Measurements from ENCODE around the gene MYO1D.
"Not testable (repeated sequence)": the region's sequence is repeated elsewhere in the genome, so short reads cannot be mapped to it uniquely, and the experiment has no call there.

The MYO1D gene

DNA sequence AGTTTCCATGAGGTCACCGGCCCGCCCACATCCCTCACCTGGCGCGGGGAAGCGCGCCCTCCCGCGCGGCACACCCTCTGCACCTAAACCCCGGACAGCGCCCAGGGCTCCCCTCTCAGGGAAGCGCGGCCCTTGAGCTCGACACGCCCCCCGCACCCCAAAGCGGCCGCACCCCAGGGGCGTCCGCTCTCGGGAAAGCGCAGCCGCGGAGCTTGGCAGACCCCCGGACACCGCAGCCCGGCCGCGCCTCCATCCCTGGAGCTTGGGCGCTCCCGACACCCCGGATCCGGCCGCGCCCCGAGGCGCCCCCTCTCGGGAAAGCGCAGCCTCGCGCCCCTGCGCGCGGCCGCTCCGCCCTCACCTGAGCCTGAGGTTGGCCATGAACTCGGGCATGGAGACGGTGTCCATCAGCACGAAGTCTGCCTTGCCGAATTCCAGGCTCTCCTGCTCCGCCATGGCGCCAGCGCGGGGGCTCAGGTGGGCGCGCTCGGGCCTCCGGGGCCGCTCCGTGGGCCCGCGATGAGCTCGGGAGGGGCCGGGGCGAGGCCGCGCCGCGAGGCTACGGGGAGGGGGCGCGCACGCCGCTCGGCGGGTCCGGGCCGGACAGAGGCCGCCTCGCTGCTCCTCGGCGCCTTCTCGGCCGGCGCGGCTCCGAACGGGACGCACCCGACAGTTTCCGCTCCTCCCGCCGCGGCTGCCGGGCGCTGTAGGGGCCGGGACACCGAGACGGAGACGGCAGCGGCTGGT lies at the start of gene MYO1D:
Gene MYO1D (minus strand): TSS at position 708 of the 747 bp plus-strand sequence. CDS start 252 bp downstream, at position 456.
- DNase-seq, result peak; percentile 49

DNA sequence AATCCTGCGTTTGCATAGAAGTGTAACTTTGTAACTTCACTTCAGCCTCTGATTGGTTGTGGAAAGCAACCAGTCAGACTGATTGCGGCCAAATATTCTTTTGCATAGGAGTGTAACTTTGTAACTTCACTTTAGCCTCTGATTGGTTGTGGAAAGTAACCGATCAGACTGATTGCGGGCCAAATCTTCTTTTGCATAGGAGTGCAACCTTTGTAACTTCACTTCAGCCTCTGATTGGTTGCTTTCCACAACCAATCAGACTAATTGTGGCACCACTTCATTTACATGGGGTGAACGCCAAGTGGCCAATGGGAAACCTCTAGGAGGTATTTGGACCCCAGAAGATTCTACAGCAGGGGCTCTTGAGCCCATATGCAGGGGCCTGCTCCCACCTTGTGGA lies 49.3 kb upstream of the MYO1D start:
- DNase-seq, result no peak

DNA sequence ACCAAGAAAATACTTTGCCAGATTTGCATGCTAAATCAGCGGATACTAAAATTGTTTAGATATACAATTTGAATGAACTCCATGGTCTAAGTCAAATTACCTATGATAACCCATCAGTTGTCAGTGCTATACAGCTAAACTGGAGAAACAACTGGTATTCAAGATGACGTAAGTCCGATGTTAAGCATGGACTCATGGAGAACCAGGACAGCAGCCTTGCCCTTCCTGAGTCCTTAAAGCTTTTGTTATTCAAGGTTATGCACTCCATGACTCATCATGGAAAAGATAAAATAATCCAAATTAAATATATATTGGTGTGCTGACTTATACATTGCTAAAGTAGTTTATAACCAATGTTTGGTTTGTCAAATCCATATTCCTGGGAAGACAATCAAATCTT lies 47.0 kb upstream of the MYO1D start:
- DNase-seq, result not testable (repeated sequence)

DNA sequence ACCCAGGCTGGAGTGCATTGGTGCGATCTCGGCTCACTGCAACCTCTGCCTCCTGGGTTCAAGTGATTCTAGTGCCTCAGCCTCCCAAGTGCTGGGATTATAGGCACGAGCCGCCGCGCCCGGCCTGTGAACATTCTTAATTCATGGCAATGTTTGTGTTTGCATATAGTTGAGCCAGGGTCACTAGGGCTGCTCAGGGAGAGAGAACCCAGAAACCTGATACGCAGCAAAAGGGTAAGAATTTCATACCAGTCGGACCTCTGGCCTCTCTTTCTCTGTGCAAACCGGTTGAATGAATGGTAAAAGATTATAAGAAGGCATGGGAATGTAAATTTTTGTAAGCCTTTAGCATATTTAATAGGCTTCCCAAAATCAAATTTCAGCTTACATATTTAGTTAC lies 44.1 kb upstream of the MYO1D start:
- DNase-seq, result no peak

DNA sequence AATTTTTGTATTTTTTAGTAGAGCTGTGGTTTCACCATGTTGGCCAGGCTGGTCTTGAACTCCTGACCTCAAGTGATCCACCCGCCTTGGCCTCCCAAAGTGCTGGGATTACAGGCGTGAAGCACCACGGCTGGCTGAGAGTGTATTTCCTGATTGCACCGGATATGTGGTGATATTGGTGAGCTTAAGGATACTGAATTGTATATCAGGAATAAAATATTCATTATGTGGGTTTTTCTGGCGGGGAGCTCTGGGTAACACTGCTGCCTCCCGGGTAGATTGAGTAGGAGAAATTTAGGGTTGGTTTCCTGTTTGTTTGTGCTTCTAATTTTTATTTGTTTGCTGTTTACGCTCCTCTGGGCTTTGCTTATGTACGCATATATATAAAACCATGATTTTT lies 43.4 kb upstream of the MYO1D start:
- DNase-seq, result no peak

DNA sequence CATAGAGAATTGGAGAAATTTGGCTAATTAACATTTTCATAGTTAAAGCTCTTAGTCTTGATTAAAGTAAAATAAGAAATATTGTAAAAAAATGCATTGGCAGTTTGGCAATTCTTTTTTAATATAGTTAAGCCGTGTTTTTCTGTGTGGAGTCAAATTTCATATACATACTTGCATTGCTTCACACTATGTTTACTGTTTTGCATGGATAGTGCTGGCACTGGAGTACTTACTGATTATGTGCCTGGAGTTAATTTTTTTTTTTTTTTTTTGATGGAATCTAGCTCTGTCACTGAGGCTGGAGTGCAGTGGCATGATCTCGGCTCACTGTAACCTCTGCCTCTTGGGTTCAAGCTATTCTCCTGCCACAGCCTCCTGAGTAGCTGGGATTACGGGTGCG lies 43.0 kb upstream of the MYO1D start:
- DNase-seq, result not testable (repeated sequence)

DNA sequence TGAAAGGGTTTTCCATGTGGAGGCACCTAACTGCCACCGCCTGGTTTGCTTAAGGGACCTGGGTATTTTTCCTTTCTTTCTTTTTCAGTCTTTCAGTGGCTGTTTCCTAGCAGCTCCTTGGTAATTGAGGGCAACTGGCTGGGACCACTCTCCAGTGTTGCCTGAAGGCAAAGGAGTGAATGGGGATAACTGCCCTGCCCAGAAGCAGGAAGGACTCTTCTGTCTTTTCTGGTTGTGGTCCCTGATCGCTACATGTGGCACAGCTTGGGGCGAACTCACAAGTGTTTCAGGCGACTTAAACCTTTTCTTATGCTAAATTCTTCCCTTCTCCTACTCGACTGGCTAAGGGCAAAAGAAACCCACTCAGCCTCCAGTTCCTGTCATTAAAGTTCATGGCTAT lies 40.9 kb upstream of the MYO1D start:
- DNase-seq, result no peak

DNA sequence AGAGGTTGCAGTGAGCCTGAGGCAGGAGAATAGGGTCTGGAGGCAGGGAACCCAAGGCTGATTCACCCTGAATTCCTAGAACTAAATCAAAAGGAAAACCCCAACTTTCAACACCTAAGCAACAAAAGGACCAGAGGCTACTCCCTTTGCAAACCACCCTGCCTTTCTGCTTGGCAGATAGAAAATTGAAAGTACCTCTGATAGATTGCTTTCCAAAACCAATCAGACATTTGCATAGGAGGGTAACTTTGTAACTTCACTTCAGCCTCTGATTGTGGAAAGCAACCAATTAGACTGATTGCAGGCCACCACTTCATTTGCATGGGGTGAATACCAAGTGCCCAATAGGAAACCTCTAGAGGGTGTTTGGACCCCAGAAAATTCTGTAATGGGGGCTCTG lies 40.2 kb upstream of the MYO1D start:
- DNase-seq, result no peak

DNA sequence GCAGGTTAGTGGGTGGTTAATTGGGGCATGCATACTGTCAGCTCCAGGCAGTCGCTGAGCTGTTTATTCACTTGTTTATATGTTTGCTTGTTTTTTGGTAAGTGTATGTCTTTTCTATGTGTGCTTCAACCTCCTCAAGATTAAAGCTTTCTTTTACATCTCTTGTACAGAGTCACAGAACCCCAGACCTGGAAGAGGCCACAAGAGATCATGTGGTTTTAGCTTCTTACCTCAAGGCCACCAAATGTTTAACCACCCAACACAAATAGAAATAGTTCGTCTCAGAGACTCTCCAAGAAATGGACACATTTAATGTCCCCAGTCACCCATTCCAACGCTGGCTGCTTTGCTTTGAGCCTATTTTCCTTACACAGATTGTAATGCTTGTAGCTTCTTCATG lies 39.2 kb upstream of the MYO1D start:
- DNase-seq, result no peak

DNA sequence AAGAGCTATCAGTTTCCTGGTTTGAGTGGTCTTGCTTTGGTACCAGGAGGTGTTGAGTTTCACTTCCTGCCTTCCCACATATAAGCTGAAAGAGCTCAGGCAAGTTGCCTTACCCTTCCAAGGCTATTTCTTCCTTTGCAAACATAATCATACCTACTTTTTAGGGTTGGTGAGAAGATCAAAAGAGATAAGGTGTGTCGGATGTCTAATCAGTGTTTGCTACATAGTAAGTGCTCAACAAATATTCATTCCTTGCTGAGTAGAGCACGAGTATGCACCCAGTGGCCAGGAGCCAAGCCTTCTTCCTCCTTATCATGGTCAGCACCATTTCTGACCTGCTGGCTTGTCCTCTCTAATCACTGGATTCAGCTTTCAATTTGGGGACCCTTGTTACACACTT lies 38.3 kb upstream of the MYO1D start:
- no peak for DNase-seq

DNA sequence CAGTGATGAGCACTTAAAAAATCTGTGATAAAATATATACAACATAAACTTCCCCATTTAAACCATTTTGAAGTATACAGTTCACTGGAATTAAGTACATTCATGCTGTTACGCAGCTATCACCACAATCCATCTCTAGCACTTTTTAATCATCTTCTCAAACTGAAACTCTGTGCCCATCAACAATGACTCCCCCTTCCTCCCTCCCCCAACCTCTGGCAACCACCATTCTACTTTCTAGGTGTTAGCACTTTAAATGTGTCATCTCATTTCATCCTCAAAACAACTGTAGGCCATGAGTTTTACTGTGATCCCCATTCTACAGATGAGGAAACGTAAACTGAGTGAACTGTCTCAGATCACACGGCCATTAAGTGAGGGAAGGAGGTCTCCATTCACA lies 37.3 kb upstream of the MYO1D start:
- no peak for DNase-seq

DNA sequence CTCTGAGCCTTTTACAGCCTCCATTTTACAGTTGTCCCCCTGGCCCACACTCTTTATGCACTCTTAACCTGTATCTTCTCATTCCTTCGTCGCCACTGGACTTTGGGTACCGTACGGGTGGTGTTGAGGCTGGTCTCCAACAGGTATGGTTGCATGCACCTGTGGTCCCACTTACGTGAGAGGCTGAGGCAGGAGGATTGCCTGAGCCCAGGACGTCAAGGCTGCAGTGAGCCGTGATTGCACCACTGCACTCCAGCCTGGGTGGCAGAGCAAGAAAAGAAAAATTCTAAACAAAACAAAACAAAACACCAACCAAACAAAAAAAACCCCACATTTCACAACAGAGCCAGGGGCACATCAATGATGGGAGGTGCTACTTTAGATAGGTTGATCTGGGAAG lies 36.7 kb upstream of the MYO1D start:
- no peak for DNase-seq

DNA sequence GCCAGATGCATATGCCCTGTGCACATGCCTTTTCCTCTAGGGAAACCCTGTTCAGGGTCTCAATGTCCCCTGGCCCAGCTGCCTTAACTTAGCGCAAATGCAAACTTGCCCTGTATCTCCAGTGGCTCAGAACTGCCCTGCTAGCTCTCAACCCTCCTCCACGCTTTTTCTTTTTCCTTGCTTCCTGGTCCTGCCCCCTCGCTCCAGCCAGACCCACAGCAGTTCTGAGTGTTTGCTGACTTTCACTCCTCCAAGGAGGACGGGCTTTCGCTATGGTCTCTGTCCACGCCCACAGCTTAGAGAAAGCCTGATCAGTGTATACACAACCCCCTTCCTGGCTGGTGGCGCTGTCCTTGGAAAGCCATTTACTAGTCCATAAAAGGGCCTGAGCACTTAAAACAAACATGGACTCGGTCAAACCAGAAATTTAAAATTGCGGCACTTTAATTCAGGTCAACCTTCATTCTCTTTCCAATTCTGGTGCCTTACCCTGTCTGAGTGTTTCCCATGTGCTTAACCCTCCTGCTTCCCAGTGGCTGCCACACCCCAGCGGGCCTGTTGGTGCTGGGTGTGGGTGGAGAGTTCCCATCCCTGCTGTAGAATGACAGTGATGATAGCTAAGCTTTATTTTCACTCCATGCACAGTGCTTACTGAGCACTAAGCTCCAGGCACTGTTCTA lies 35.4 kb upstream of the MYO1D start:
- no peak for DNase-seq

DNA sequence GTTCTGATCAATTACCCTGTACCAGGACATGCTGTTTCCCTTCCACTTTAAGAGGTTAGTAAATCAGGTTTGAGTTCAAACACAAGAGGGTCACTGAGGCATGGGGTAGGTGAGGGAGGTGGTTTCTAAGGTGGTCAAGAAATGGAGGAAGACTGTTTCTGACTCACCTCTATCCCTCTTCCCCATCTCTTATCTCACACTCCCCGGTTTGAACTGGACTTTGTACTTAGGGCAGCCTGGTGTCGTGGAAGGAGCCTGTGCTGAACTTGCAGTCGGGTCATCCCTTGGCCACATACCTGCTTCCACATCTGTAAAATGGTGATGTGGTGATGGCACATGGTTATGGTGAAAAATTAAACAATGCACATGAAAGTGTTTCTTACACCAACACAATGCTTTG lies 33.8 kb upstream of the MYO1D start:
- DNase-seq, result no peak

DNA sequence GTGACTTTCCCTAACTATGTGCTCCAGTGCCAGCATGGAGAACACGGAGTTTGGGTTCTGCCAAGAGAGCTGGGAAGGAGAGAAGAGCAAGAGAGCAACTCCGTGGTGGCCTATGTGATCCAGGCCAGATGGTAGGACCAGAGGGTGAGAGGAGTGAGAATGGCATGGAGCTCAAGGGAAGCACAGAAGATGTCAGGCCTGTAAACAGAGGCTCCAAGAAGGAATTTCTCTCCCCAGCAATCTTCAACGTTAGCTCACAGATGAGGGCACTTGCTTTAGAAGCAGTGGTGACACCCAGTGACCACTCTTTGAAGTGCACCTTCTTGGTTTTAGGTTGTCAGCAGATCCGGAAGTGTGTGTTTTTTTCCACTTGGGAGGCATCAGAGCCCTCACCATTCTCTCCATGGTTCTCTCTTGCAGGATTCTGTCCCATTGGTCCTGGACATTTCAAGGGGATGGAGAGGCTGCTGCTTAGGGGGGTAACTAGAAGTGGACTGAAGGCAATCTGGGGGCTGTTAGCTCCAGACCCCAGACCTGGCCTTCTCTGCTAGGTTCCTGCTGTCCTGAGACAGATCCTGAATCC lies 33.0 kb upstream of the MYO1D start:
- DNase-seq, result peak; percentile 83

DNA sequence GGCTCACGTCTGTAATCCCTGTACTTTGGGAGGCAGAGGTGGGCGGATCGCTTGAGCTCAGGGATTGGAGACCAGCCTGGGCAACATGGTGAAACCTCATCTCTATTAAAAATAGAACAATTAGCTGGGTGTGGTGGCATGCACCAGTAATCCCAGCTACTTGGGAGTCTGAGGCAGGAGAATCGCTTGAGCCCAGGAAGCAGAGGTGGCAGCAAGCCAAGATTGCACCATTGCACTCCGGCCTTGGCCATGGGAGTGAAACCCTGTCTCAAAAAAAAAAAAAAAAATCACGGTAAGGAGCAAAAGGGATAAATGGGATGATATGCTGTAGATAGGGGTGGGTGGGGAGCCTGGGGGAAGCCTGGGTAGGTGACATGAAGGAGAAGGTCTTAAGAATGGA lies 30.7 kb upstream of the MYO1D start:
- DNase-seq, result no peak

DNA sequence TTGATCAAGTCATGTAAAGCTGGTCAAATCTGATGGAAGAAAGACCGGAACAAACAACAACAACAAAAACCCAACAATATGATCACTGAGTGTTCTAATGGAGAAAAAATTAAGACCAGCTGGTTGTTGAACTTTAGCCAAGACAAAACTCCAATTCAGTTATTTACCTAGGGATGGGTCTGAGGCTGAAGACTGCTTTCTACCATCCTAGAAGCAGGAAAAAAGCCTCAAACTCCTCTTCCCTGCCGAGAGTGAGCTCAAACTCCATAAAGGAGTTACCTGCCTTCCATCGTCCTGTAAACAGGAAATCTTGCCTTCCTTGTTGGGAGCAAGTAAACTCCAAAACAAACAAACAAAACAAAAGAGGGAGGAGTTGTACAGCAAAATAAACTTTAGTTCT lies 28.0 kb upstream of the MYO1D start:
- DNase-seq, result no peak

DNA sequence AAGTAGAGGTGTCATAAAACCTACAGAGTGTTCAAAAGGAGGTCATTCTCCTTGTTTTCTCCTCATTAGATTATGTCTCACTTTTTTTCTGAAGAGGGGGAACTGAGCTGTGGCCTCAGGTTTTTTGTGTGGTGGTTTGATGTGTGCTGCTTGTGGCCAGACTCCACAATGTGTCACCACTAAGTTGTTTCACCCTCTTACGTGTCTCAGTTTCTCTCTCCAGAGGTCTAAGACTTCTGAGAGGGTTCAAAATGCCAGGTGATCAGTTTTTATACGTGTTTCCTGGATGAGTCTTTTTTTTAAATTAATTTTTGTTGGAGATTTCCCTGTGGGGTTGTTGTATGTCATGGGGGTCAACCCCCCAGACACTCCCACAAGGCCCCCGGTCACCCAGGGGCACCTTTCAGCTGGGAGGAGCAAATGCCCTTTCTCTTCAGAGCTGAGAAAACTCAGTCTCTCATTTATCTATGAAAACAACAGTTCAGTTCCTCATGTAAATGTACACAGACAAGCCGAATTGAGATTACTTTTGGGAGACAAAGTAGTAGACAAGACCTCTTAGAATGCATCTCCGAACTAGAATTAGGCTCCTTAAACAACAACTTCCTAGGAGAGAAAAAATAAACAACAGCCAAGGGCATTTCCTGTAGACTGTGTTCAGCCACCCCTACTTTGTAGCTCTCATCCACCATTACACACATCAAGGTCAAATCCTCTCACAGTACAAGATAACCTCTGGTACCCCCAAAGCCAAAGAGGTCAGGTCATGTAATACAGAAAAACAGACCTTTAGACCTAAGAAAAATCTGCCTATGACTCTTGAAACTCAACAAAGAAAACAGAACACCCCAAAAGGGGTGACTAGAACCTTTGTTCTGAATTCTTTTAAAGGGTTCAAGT lies 27.1 kb upstream of the MYO1D start:
- DNase-seq, result no peak

DNA sequence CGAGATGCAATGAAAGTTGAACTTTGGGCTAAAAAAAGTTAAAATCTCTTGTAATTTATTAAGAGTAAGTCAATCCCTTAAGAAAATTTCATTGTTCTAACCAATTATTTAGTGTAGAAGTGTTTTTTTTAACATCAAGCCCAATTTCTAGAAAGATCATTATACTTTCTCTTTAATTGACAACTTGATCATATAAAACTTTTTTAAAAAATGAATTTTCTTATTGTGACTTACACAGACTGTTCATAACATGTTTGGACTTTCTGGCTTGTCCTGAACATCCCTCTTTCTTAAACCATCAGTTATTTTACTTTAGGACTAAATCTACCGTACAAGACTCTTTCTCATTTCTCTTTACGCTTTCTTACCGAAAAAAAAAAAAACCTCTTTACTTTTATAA lies 24.8 kb upstream of the MYO1D start:
- no peak for DNase-seq

DNA sequence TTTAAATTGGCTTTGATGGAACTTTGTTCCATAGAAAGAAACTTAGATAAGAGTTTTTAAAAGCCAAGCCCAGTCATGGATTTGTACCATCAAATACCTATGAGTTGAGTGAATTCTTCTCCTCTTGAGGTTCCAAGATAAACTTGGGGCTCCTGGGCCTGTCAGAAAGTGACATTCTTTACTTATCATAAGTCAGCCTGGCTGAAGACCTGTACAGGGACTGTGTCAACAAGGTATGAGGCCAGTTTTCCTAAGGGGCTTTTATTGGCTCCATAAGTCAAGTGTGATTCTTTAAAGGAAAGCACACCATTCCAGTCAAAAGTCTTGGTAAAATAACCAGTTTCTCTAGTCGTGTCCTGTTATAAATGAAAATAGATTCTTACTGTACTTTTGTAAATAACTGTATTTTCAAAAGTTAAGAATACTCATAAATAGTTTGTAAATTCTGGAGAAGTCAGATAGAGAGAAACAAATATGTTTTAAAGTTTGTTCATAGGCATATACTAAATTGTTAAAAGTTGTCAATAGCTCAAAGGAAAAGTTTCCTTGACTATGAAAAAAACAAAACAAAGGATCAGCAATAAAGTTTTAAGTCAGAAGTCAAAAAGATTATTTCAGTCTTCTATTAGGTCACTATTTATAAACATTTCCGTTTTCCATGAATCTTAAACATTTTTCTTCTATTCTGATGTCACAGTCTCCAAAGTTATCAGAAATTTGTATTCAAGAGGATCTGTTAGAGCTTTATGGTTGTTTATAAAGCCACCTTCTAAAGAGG lies 22.5 kb upstream of the MYO1D start:
- DNase-seq, result no peak

DNA sequence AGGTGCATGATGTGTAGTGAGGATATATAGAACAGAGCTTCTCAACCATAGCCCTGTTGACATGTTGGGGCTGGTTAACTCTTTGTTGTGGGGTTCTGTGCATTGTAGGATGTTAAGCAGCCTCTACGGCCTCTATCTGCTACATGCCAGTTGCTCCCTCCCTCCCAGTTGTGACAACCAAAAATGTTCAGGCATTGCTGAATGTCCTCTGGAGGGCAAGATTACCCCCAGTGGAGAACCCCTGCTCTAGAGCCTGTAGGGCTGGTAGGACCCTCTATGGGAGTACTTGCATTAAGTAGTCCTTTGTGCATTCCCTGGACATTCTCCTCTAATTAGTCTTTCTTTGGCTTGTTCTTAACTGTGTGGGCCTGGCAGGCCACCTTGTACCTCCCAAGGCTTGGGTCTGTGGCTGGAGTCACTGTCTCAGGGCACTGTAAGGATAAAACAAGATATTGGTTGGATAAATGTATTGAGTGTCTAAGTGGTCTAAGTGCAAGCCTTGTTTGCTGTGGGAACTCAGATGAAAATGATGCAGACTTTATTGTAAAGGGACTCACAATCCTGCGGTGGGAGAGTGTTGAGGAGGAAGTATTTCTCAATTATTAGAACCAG lies 19.8 kb upstream of the MYO1D start:
- no peak for DNase-seq

DNA sequence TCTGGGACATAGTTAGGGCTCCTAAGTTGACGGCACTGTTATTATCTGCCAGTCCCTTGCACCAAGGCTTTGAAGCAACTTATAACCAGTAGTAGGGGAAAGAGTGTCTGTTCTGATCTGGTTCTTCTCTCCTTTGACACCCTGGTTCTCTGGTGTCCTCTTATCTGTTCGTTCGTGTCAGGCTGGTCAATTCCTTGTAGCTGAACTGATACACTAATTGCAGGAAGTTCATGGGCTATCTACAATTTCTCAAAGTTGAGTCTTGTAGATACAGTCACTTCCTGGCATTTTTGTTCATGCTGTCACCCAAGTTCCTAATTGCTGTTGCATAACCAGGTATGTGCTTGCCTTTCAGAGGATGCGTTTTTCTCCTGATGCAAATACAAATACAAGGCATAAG lies 17.3 kb upstream of the MYO1D start:
- DNase-seq, result no peak

Data from midbrain (tissue), 1 donor.